Suprapubic skin (tissue), 4 donors: ENCODE data around the gene PTCD3. TPM values are rescaled to one million over a fixed set of nuclear protein-coding genes. Genes with fewer than 3 reads are reported as not detected.

ENCODE experiments used
- DNase-seq, 2 donors: peaks; one replicate each; pipeline ENCODE4 v3.0.0-alpha.2; 2019; ENCODE audit warnings: low spot score in 2 of 2
- H3K27ac ChIP-seq: fragments of 200-600 bp; sonication (generic); one replicate; pipeline ENCODE4 v1.5.1; 2019
- H3K27me3 ChIP-seq: fragments of 200-600 bp; sonication (generic); one replicate; pipeline ENCODE4 v1.5.1; 2019
- H3K36me3 ChIP-seq: fragments of 200-600 bp; sonication (generic); one replicate; pipeline ENCODE4 v1.5.1; 2019
- H3K4me1 ChIP-seq: fragments of 200-600 bp; sonication (generic); one replicate; pipeline ENCODE4 v1.5.1; 2019
- H3K4me3 ChIP-seq: fragments of 200-600 bp; sonication (generic); one replicate; pipeline ENCODE4 v1.5.1; 2019; ENCODE audit warnings: mild to moderate bottlenecking
- H3K9me3 ChIP-seq: fragments of 200-600 bp; sonication (generic); one replicate; pipeline ENCODE4 v1.5.1; 2019
- EP300 ChIP-seq: sonication (generic); formaldehyde crosslinking; IDR thresholded peaks from one replicate; pipeline ENCODE4 v1.6.1; 2017; ENCODE audit warnings: antibody characterized with exemption
- POLR2A ChIP-seq, 2 donors: fragments of 450-650 bp; IDR thresholded peaks; one replicate each; pipeline ENCODE4 v1.6.1; 2017; ENCODE audit warnings: antibody characterized with exemption in 2 of 2, mild to moderate bottlenecking in 2 of 2, moderate library complexity in 2 of 2
- POLR2AphosphoS5 ChIP-seq, 3 donors: sonication (generic); formaldehyde crosslinking; IDR thresholded peaks; one replicate each; pipeline ENCODE4 v1.6.1; 2017; ENCODE audit warnings: antibody characterized with exemption in 3 of 3
- WGBS: methylation state at CpG from one replicate; pipeline ENCODE4 v1.1.5; 2018; 5-methylcytosine and 5-hydroxymethylcytosine counted together
- total RNA-seq, 4 donors: library from RNA; depleted of rRNA; stranded (reverse); fragments of >200 nt; gene quantifications; one replicate each; pipeline ENCODE4 v1.1.0, GENCODE V29; 2016
- TF ChIP-seq, protein P1 (sequence below), 2 donors: fragments of 200-600 bp in 1 of 2; fragments of 450-650 bp in 1 of 2; sonication (generic) in 1 of 2; IDR thresholded peaks; one replicate each; pipeline ENCODE4 v1.5.1; 2016 to 2019; ENCODE audit warnings: antibody characterized with exemption in 2 of 2, mild to moderate bottlenecking in 1 of 2, moderate library complexity in 1 of 2

The PTCD3 gene
- total RNA-seq, 4 donors from 2014 or later = 42.9 to 240 (median 108) TPM

GRCh38 chr2:86069091-86069685 lies 36.8 kb upstream of the PTCD3 start:
- 81% methylated on average over 8 of the region's 8 CpGs for WGBS
- TF ChIP-seq, protein P1, sequence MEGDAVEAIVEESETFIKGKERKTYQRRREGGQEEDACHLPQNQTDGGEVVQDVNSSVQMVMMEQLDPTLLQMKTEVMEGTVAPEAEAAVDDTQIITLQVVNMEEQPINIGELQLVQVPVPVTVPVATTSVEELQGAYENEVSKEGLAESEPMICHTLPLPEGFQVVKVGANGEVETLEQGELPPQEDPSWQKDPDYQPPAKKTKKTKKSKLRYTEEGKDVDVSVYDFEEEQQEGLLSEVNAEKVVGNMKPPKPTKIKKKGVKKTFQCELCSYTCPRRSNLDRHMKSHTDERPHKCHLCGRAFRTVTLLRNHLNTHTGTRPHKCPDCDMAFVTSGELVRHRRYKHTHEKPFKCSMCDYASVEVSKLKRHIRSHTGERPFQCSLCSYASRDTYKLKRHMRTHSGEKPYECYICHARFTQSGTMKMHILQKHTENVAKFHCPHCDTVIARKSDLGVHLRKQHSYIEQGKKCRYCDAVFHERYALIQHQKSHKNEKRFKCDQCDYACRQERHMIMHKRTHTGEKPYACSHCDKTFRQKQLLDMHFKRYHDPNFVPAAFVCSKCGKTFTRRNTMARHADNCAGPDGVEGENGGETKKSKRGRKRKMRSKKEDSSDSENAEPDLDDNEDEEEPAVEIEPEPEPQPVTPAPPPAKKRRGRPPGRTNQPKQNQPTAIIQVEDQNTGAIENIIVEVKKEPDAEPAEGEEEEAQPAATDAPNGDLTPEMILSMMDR (IDR thresholded peaks at IDR 0.05) = no peak
- no peak for TF ChIP-seq EP300
- no peak for TF ChIP-seq POLR2AphosphoS5 (IDR thresholded peaks at IDR 0.05)
- no peak for TF ChIP-seq POLR2A (IDR thresholded peaks at IDR 0.05)
- Histone ChIP-seq H3K36me3 (peaks cover 61% of the 10 kb centered on the region), H3K4me3 (no peak overlapping the region), H3K4me1 (peaks cover 27% of the 10 kb centered on the region), H3K27ac (no peak overlapping the region), H3K27me3 (no peaks in the 10 kb centered on the region), H3K9me3 (no peaks in the 10 kb centered on the region)
- DNase-seq = no peak

- TF ChIP-seq POLR2AphosphoS5 (IDR thresholded peaks at IDR 0.05) (no peak), EP300 (no peak), POLR2A (IDR thresholded peaks at IDR 0.05) (no peak)
- TF ChIP-seq, protein P1 (IDR thresholded peaks at IDR 0.05) = no peak
- no peak for DNase-seq
- peaks cover 61% of the 10 kb centered on the region for H3K36me3 ChIP-seq
- H3K4me1 ChIP-seq = peaks cover 23% of the 10 kb centered on the region
- H3K27ac ChIP-seq = no peak overlapping the region
- no peaks in the 10 kb centered on the region for H3K9me3 ChIP-seq
- H3K27me3 ChIP-seq = no peaks in the 10 kb centered on the region
- 94% methylated on average over 13 of the region's 16 CpGs for WGBS
- no peak overlapping the region for H3K4me3 ChIP-seq
Measured at GRCh38 chr2:86069783-86070339, 36.2 kb upstream of the PTCD3 start.

DNA sequence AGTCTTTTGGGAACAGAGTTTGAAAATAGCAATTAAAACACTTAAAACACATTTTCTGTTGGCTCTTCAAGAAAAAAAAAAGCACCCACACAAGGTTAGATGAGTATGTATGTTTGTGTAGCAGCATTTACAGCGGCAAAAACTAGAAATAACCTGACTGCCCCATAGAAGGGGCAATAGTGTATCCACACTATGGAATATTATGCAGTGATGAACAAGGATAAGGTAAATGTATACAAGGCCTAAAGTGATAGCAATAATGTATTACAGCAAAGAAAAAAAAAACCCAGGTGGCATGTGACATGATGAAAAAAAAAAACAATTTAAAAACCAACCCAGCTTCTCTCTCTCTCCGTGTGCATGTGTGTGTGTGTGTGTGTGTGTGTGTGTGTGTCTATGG lies 35.2 kb upstream of the PTCD3 start:
- whole genome bisulfite sequencing = 93% methylated on average over 2 of the region's 2 CpGs
- Histone ChIP-seq H3K27ac (no peak overlapping the region), H3K4me3 (no peak overlapping the region), H3K4me1 (peaks cover 21% of the 10 kb centered on the region), H3K27me3 (no peaks in the 10 kb centered on the region), H3K9me3 (no peaks in the 10 kb centered on the region), H3K36me3 (peaks cover 56% of the 10 kb centered on the region)
- DNase-seq = no peak
- TF ChIP-seq POLR2AphosphoS5 (IDR thresholded peaks at IDR 0.05) = no peak
- TF ChIP-seq, protein P1 (IDR thresholded peaks at IDR 0.05) = no peak
- TF ChIP-seq EP300 = no peak
- TF ChIP-seq POLR2A (IDR thresholded peaks at IDR 0.05) = no peak

DNA sequence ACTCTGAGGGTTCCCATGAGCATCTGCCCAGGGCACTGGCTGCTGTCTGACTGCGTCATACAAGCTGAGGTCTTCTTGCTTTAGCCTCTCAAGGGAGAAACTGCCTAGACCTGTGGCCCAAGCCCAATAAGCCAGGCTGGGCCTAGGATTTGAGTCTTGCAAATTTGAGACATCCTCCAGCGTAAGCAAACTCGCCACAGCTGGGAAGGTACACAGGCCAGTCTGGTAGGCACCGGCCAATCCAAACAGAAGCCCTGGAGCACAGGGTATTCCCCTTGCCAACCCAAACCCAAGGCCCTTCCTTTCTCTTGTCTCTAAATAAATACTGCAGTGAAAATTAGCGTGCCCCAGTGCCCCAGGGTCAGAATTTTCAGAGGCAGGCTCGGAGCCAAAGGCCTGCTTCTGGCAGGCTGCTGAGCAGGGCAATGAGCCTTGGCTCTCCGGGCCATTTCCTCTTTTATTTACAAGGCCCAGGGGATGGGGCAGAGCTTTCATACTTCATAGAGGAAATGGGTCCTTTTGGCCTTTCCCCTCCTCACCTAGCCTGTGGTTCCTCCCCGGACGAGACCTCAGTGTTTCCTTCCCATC lies 33.7 kb upstream of the PTCD3 start:
- H3K27me3 ChIP-seq = no peaks in the 10 kb centered on the region
- no peaks in the 10 kb centered on the region for H3K9me3 ChIP-seq
- peak overlapping the region; percentile 7 for H3K27ac ChIP-seq
- H3K4me1 ChIP-seq = peaks cover 21% of the 10 kb centered on the region
- peaks cover 68% of the 10 kb centered on the region for H3K36me3 ChIP-seq
- peak in 1 of 3 donors; percentile 47 for TF ChIP-seq POLR2AphosphoS5 (IDR thresholded peaks at IDR 0.05)
- no peak for TF ChIP-seq EP300
- TF ChIP-seq, protein P1 (IDR thresholded peaks at IDR 0.05) = no peak
- TF ChIP-seq POLR2A (IDR thresholded peaks at IDR 0.05) = no peak
- no peak overlapping the region for H3K4me3 ChIP-seq
- DNase-seq = no peak
- WGBS = 33% methylated on average over 9 of the region's 9 CpGs

DNA sequence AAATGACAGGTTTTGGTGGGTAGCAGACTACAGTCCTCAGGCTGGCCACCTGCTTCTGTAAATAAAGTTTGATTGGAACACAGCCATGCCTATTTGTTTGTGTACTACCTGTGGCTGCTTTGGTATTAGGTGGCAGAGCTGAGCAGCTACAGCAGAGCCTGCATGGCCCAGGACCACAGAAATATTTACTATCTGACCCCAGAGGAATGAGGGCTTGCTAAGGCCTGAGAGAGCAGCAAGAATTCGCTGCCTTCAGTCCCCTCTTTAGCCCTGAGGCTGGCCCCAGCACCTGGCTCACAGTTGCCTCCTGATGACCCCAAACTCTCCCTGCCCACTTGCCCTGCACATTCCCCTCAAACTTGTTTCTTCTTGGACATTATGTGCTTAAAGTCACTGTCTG lies 32.8 kb upstream of the PTCD3 start:
- TF ChIP-seq POLR2AphosphoS5 (IDR thresholded peaks at IDR 0.05) (no peak), EP300 (no peak), POLR2A (IDR thresholded peaks at IDR 0.05) (no peak)
- TF ChIP-seq, protein P1 (IDR thresholded peaks at IDR 0.05) = no peak
- Histone ChIP-seq H3K9me3 (no peaks in the 10 kb centered on the region), H3K36me3 (peaks cover 66% of the 10 kb centered on the region), H3K4me1 (peaks cover 21% of the 10 kb centered on the region), H3K4me3 (no peak overlapping the region), H3K27ac (no peak overlapping the region), H3K27me3 (no peaks in the 10 kb centered on the region)
- WGBS = 100% methylated on average over 1 of the region's 1 CpG
- no peak for DNase-seq
